Lung (tissue), 12 donors: ENCODE results near the gene GBF1. TPM values are rescaled to one million over a fixed set of nuclear protein-coding genes. Genes with fewer than 3 reads are reported as not detected.

Experiments
- ATAC-seq: fragments of 200-7000 bp; cut with Tn5 transposase; one replicate; pipeline ENCODE4 v1.9.1; 2020; ENCODE audit warnings: moderate number of reproducible peaks; ENCODE audit not compliant: insufficient read depth, low FRiP score
- DNase-seq, 3 donors: peaks; one replicate each; pipeline ENCODE4 v3.0.0-alpha.2; 2013 to 2017
- H3K27ac ChIP-seq, 2 donors: one replicate each; pipeline ENCODE4 v1.5.1; 2013; ENCODE audit warnings: mild to moderate bottlenecking in 2 of 2, moderate library complexity in 2 of 2, control low read depth in 1 of 2, inconsistent platforms in 1 of 2, low read depth in 1 of 2, low read length in 1 of 2
- H3K27me3 ChIP-seq, 3 donors: one replicate each; pipeline ENCODE4 v1.5.1; 2013; ENCODE audit warnings: low read length in 2 of 3; ENCODE audit not compliant: control insufficient read depth in 3 of 3, insufficient read depth in 3 of 3
- H3K36me3 ChIP-seq, 4 donors: one replicate each; pipeline ENCODE4 v1.5.1; 2013; ENCODE audit warnings: low read length in 4 of 4, mild to moderate bottlenecking in 1 of 4, moderate library complexity in 1 of 4; ENCODE audit not compliant: control insufficient read depth in 4 of 4, insufficient read depth in 4 of 4
- H3K4me1 ChIP-seq, 5 donors: one replicate each; pipeline ENCODE4 v1.5.1; 2013; ENCODE audit warnings: low read length in 5 of 5, mild to moderate bottlenecking in 2 of 5, moderate library complexity in 1 of 5; ENCODE audit not compliant: control insufficient read depth in 5 of 5, insufficient read depth in 5 of 5
- H3K4me3 ChIP-seq: one replicate; pipeline ENCODE4 v1.5.1; 2013; ENCODE audit warnings: mild to moderate bottlenecking, control low read depth, moderate library complexity
- H3K9ac ChIP-seq, 2 donors: one replicate each; pipeline ENCODE4 v1.5.1; 2013; ENCODE audit warnings: low read length in 2 of 2, control low read depth in 1 of 2; ENCODE audit not compliant: insufficient read depth in 1 of 2
- H3K9me3 ChIP-seq, 4 donors: one replicate each; pipeline ENCODE4 v1.5.1; 2013; ENCODE audit warnings: low read length in 3 of 4, mild to moderate bottlenecking in 1 of 4, moderate library complexity in 1 of 4; ENCODE audit not compliant: control insufficient read depth in 4 of 4, insufficient read depth in 3 of 4
- WGBS, 2 donors: extraction: QIAGEN DNeasy Blood & Tissue Kit; methylation state at CpG; one replicate each; pipeline ENCODE4 v1.1.7; 2013; 5-methylcytosine and 5-hydroxymethylcytosine counted together
- polyA plus RNA-seq, 2 donors: library from polyadenylated mRNA; stranded (reverse); fragments of 200-250 nt; gene quantifications; one replicate each; pipeline ENCODE4 v1.2.1, GENCODE V29; 2013
- total RNA-seq, 2 donors: library from RNA; depleted of rRNA in 1 of 2; stranded (reverse); fragments of >200 nt in 1 of 2; gene quantifications; one replicate each; pipeline ENCODE4 v1.2.1, GENCODE V29; 2014 to 2021
- TF ChIP-seq, protein P1 (sequence below): IDR thresholded peaks from 2 replicates; pipeline ENCODE4 v1.5.1; 2012; ENCODE audit warnings: mild to moderate bottlenecking; ENCODE audit errors: control extremely low read depth, extremely low read depth
- donor health status: control.
- donor health status: control.
- donor health status: Bipolar disorder and iron deficiency.
- donor health status: healthy.
- donor health status: DM: yes; HTN: yes; CAD: no.

Gene GBF1
- total and polyA plus RNA-seq, 4 donors = 11.6 to 48.5 (median 25.4) TPM

DNA sequence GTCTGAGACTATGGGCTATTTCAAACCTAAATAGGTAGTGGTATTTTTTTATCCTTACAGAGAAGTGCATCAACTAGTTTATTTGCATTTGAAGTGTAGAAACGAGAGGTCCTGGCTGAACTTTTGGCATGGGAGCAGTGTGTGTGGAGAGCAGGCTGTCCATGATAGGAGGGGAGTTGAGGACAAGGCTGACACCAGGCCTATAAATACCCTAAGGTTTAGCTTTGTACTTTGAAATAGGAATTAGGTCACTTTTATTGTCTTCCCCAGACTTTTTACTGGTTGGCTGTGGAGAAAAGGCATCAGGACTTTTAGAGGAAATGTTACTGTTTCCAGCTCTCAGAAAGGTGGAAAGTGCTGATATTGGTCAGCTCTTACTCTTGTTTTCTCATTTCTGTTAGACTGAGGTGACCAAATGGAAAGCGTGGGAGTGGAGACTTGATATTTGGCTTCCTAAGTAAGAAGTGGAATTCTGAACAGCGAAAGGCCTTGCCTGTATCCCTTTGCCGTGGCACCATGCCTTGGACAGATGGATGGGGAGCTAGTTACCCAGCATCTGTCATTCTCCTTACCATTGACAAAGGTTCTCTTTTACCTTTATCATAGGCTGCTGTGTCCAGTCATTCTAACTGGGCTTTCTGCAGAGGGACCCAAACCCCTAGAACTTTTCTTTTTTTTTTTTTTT, 46.0 kb downstream of the GBF1 start:
- ATAC-seq = no peak
- Histone ChIP-seq H3K36me3 (no peaks in the 10 kb centered on the region), H3K9me3 (no peaks in the 10 kb centered on the region), H3K27ac (peak overlapping the region in 1 of 2 donors; percentile 96), H3K4me1 (peaks cover 0 to 25% (median 0%) of the 10 kb centered on the region in 5 donors), H3K9ac (no peak overlapping the region), H3K27me3 (no peaks in the 10 kb centered on the region), H3K4me3 (no peak overlapping the region)
- no peak for DNase-seq
- 84 to 89% methylated on average over 4 of the region's 4 CpGs for WGBS, 2 donors
- TF ChIP-seq, protein P1, sequence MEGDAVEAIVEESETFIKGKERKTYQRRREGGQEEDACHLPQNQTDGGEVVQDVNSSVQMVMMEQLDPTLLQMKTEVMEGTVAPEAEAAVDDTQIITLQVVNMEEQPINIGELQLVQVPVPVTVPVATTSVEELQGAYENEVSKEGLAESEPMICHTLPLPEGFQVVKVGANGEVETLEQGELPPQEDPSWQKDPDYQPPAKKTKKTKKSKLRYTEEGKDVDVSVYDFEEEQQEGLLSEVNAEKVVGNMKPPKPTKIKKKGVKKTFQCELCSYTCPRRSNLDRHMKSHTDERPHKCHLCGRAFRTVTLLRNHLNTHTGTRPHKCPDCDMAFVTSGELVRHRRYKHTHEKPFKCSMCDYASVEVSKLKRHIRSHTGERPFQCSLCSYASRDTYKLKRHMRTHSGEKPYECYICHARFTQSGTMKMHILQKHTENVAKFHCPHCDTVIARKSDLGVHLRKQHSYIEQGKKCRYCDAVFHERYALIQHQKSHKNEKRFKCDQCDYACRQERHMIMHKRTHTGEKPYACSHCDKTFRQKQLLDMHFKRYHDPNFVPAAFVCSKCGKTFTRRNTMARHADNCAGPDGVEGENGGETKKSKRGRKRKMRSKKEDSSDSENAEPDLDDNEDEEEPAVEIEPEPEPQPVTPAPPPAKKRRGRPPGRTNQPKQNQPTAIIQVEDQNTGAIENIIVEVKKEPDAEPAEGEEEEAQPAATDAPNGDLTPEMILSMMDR = no peak

DNA sequence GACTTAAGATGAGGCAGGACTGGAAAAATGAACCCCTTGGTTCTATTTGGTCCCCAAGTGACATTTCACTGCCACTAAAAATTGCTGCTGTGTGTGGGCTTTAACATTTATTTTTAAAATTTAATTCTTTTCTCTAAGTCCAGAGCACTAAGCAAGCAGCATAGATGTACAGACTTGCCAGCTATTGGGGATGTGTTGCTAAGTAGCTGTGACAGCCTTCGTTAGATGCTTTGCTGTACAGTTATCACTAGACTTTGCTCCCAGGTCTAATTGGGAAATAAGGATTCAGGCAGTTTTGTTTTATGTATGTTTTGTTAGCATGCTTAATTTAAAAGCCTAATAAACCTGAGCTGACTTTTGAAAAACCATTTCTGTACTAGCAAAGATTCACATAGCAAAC, 51.8 kb downstream of the GBF1 start:
- TF ChIP-seq, protein P1 = no peak
- H3K9ac ChIP-seq = no peak overlapping the region
- peaks cover 0 to 19% (median 0%) of the 10 kb centered on the region in 5 donors for H3K4me1 ChIP-seq
- H3K27ac ChIP-seq = no peak overlapping the region
- 97% methylated on average over 1 of the region's 1 CpG for WGBS, 2 donors
- ATAC-seq (no peak), DNase-seq (no peak)
- no peak overlapping the region for H3K4me3 ChIP-seq
- no peaks in the 10 kb centered on the region for H3K9me3 ChIP-seq
- H3K27me3 ChIP-seq = no peaks in the 10 kb centered on the region
- H3K36me3 ChIP-seq = peaks cover 0 to 2% (median 0%) of the 10 kb centered on the region in 4 donors

DNA sequence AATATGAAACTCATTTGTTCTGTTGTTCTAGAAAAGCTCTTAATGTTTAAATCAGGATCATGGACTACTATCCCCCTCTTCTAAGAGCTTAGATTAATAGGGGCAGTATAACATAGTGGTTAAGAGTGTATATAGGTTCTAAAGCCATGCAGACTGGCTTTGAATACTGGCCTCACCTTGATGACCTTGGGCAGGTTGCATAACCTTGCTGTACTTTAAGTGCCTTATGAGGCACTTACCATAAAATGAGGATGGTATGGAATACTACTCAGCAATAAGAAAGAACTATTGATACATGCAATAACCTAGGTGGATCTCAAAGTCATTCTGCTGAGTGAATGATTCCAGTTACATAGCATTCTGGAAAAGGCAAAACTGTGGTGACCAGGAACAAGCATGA, 53.6 kb downstream of the GBF1 start:
- no peak for ATAC-seq
- TF ChIP-seq, protein P1 = no peak

DNA sequence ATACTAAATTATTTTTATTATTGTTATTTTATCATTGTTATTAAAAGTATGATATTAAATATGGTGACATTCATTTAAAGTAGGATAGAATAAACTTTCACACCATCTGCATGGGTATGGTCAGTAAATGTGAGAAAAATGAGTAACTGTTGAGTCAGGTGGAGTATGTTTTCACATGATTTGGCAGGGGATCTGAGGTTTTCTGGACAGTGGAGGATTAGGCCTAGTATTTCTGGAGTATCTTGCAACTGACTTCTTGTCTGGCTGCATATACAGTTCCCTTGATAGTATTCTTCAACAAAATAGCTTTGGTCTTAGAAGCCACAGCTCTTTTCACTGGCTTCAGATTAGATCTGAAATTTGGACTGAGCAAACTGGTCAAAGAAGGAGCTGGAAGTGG, 54.5 kb downstream of the GBF1 start:
- H3K4me1 ChIP-seq = peaks cover 0 to 18% (median 0%) of the 10 kb centered on the region in 5 donors
- TF ChIP-seq, protein P1 = no peak
- H3K9ac ChIP-seq = no peak overlapping the region
- no peaks in the 10 kb centered on the region for H3K9me3 ChIP-seq
- peaks cover 0 to 2% (median 0%) of the 10 kb centered on the region in 4 donors for H3K36me3 ChIP-seq
- H3K27ac ChIP-seq = peak overlapping the region in 1 of 2 donors; percentile 78
- H3K4me3 ChIP-seq = no peak overlapping the region
- no peak for ATAC-seq
- DNase-seq = no peak
- H3K27me3 ChIP-seq = no peaks in the 10 kb centered on the region

More for the DNA sequence above, 53.6 kb downstream of the GBF1 start:
- no peaks in the 10 kb centered on the region for H3K27me3 ChIP-seq
- no peak for DNase-seq
- H3K36me3 ChIP-seq = peaks cover 0 to 2% (median 0%) of the 10 kb centered on the region in 4 donors
- peaks cover 0 to 18% (median 0%) of the 10 kb centered on the region in 5 donors for H3K4me1 ChIP-seq
- H3K4me3 ChIP-seq = no peak overlapping the region
- peak overlapping the region in 1 of 2 donors; percentile 21 for H3K27ac ChIP-seq
- no peak overlapping the region for H3K9ac ChIP-seq
- H3K9me3 ChIP-seq = no peaks in the 10 kb centered on the region
